Ovary (tissue), 9 donors: ENCODE measurements around the gene EEF1G. TPM values are rescaled to one million over a fixed set of nuclear protein-coding genes. Genes with fewer than 3 reads are reported as not detected.
"Not testable (repeated sequence)": the region's sequence is repeated elsewhere in the genome, so short reads cannot be mapped to it uniquely, and the experiment has no call there.

Experiments
- DNase-seq, 5 donors: peaks; one replicate each; pipeline ENCODE4 v3.0.0-alpha.2; 2019 to 2020
- H3K27ac ChIP-seq, 2 donors: fragments of 200-600 bp; one replicate each; pipeline versions ENCODE4 v1.5.1 to v1.8.0; 2019 to 2022
- H3K27me3 ChIP-seq: fragments of 200-600 bp; one replicate; pipeline ENCODE4 v1.8.0; 2022
- H3K36me3 ChIP-seq: fragments of 200-600 bp; sonication (generic); one replicate; pipeline ENCODE4 v1.5.1; 2019
- H3K4me1 ChIP-seq: one replicate; pipeline ENCODE4 v1.8.1; 2013; ENCODE audit warnings: mild to moderate bottlenecking, moderate library complexity; ENCODE audit not compliant: insufficient read depth
- H3K4me3 ChIP-seq: fragments of 200-600 bp; sonication (generic); one replicate; pipeline ENCODE4 v1.5.1; 2017
- H3K9me3 ChIP-seq, 2 donors: fragments of 200-600 bp in 1 of 2; sonication (generic) in 1 of 2; one replicate each; pipeline versions ENCODE4 v1.5.1 to v1.8.1; 2013 to 2019; ENCODE audit warnings: mild to moderate bottlenecking in 1 of 2, moderate library complexity in 1 of 2
- EP300 ChIP-seq: sonication (generic); formaldehyde crosslinking; IDR thresholded peaks from one replicate; pipeline ENCODE4 v1.6.1; 2017; ENCODE audit warnings: antibody characterized with exemption
- POLR2A ChIP-seq: fragments of 450-650 bp; IDR thresholded peaks from one replicate; pipeline ENCODE4 v1.6.1; 2017; ENCODE audit warnings: antibody characterized with exemption, mild to moderate bottlenecking, moderate library complexity
- WGBS, 3 donors: extraction: QIAGEN DNeasy Blood & Tissue Kit in 1 of 3; methylation state at CpG; one replicate each; pipeline versions ENCODE4 v1.1.5 to v1.1.7; 2013 to 2017; 5-methylcytosine and 5-hydroxymethylcytosine counted together
- intact Hi-C, 4 donors: fragments of 100-400 bp; cut with DNase I; formaldehyde crosslinking; loops; one replicate each; pipeline versions ENCODE4 v1.11.0 to v1.15.1; 2022 to 2023
- polyA plus RNA-seq, 2 donors: library from polyadenylated mRNA; stranded (reverse); fragments of 200-250 nt in 1 of 2; fragments of 350-450 nt in 1 of 2; fragmentation: Illumina TruSeq in 1 of 2; extraction: RNeasy Lipid Tissue Mini Kit (QIAGEN cat#74804) in 1 of 2; gene quantifications; one replicate each; pipeline ENCODE4 v1.2.3, GENCODE V29; 2013 to 2014
- total RNA-seq, 7 donors: library from RNA; depleted of rRNA in 2 of 7; stranded (reverse); fragments of >200 nt in 2 of 7; fragmentation: NEBNext Ultra II Directional in 3 of 7; extraction: Animal tissue kit (Norgen Biotek cat#: 25700) in 3 of 7; gene quantifications; one replicate each; pipeline versions ENCODE4 v1.1.0 to v1.2.4, GENCODE V29; 2016 to 2023
- TF ChIP-seq, protein P1 (sequence below), 3 donors: fragments of 450-650 bp in 2 of 3; fragments of 200-600 bp in 1 of 3; IDR thresholded peaks; one replicate each; pipeline versions ENCODE4 v1.5.1 to v1.8.0; 2016 to 2022; ENCODE audit warnings: antibody characterized with exemption in 3 of 3, mild to moderate bottlenecking in 1 of 3
- donor health status: DM: no; HTN: no; CAD: no; lungs with moderate emphysema.
- donor health status: DM: no; HTN: no; CAD: no.
- donor health status: Bipolar disorder and iron deficiency.
- donor health status: DM: yes; HTN: yes; CAD: no.
- donor health status: DM: no; HTN: no; CAD: no.
- donor health status: DM: yes; HTN: yes; CAD: no.

Gene EEF1G
- total and polyA plus RNA-seq, 9 donors: 2,147 to 3,023 (median 2,476) TPM

DNA sequence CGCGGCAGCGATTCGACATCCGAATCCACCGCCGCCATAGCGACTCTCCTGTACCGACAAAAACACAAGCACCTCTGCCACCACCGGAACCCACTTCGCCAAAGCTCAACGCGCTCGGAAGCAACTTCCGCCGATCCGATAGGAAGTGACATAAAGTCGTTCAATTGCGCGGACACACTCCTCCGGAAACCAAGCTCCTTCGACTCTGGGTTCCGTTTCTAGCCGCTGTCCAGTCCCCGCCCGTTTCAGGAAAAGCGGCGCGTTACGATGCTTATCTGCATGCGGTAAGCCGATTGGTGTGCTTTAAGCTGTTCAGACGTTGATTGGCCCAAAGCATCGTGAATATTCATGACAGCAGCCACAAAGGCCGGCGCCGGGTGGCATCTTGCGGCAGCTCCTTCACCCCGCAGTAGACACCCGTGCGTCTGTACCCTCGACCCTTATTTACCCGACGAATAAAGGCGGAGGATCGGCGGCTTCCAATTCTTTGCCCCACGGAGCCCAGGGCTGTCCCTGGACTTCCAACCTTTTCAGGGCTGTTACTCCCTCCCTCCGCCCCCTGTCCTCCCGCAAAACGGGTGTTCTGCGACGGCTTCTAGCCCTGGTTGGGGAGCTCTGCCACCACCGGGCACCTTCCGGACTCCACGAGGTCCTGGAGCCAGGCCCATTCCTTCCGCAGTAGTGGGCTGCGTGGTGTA, 17.9 kb upstream of the EEF1G start, which contains the start of gene TUT1:
TSS of gene TUT1 (minus strand) at position 76 of the 698 bp plus-strand sequence. CDS start at position 38, 38 bp downstream.
- Histone ChIP-seq H3K27ac (peak within 1 kb of the TSS; percentile 80 to 88), H3K9me3 (no peaks in the 10 kb centered on the region), H3K36me3 (no peaks in the 10 kb centered on the region), H3K4me1 (peaks cover 3% of the 10 kb centered on the region), H3K4me3 (peak within 1 kb of the TSS; percentile 86), H3K27me3 (no peaks in the 10 kb centered on the region)
- peak; percentile 93 to 97 (median 95) for DNase-seq
- TF ChIP-seq POLR2A: peak; percentile 91
- peak; percentile 5 for TF ChIP-seq EP300
- TF ChIP-seq, protein P1, sequence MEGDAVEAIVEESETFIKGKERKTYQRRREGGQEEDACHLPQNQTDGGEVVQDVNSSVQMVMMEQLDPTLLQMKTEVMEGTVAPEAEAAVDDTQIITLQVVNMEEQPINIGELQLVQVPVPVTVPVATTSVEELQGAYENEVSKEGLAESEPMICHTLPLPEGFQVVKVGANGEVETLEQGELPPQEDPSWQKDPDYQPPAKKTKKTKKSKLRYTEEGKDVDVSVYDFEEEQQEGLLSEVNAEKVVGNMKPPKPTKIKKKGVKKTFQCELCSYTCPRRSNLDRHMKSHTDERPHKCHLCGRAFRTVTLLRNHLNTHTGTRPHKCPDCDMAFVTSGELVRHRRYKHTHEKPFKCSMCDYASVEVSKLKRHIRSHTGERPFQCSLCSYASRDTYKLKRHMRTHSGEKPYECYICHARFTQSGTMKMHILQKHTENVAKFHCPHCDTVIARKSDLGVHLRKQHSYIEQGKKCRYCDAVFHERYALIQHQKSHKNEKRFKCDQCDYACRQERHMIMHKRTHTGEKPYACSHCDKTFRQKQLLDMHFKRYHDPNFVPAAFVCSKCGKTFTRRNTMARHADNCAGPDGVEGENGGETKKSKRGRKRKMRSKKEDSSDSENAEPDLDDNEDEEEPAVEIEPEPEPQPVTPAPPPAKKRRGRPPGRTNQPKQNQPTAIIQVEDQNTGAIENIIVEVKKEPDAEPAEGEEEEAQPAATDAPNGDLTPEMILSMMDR (IDR thresholded peaks at IDR 0.05): no peak
- intact Hi-C loops: loop anchor here in 1 of 4 donors (10.0 kb wide), 1 partner anchor 103 kb away; no protein-coding TSS in a partner anchor
- WGBS, 3 donors: 0% methylated on average over 58 of the region's 58 CpGs

- Histone ChIP-seq H3K4me1 (peaks cover 3% of the 10 kb centered on the region), H3K27me3 (no peaks in the 10 kb centered on the region), H3K27ac (no peak overlapping the region), H3K9me3 (no peaks in the 10 kb centered on the region), H3K36me3 (no peaks in the 10 kb centered on the region), H3K4me3 (no peak overlapping the region)
- no peak for TF ChIP-seq POLR2A
- TF ChIP-seq, protein P1 (IDR thresholded peaks at IDR 0.05): no peak
- no peak for TF ChIP-seq EP300
- DNase-seq: peak in 2 of 5 donors; percentile 14 to 29
- intact Hi-C loops: no loop called here
- 62 to 65% (median 63%) methylated on average over 18 of the region's 18 CpGs for WGBS, 3 donors
These were observed 15.4 kb upstream of the EEF1G start for GRCh38 chr11:62588966-62589637.

DNA sequence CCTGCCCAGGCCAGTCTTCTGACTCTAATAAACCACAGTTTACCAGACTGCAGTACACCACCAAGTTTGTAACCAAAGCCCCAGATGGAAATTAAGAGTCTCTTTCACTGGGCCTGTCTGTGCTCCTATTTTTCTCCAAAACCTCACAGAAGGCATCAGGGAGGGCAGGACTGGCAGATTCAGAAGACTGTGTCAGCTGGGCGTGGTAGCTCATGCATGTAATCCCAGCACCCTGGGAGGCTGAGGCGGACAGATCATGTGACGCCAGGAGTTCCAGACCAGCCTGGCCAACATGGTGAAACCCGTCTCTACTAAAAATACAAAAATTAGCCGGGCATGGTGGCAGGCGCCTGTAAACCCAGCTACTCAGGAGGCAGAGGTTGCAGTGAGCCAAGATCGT, 11.7 kb upstream of the EEF1G start:
- DNase-seq: peak in 2 of 5 donors; percentile 6 to 8
- intact Hi-C loops, H3K4me3 ChIP-seq, H3K27me3 ChIP-seq, H3K9me3 ChIP-seq, H3K4me1 ChIP-seq, H3K27ac ChIP-seq, H3K36me3 ChIP-seq: not testable (repeated sequence)
- 93 to 97% (median 96%) methylated on average over 7 of the region's 7 CpGs for WGBS, 3 donors

- DNase-seq, H3K4me3 ChIP-seq, intact Hi-C loops, H3K27ac ChIP-seq, H3K9me3 ChIP-seq, H3K27me3 ChIP-seq, H3K4me1 ChIP-seq, H3K36me3 ChIP-seq: not testable (repeated sequence)
- 87 to 96% (median 94%) methylated on average over 4 of the region's 4 CpGs for WGBS, 3 donors
These were observed 8.0 kb upstream of the EEF1G start for GRCh38 chr11:62581735-62582134.

GRCh38 chr11:62580959-62581715, 7.4 kb upstream of the EEF1G start:
- TF ChIP-seq POLR2A (no peak), EP300 (no peak)
- TF ChIP-seq, protein P1 (IDR thresholded peaks at IDR 0.05): no peak
- Histone ChIP-seq H3K9me3 (no peaks in the 10 kb centered on the region), H3K27me3 (no peaks in the 10 kb centered on the region), H3K4me3 (no peak overlapping the region), H3K27ac (no peak overlapping the region), H3K4me1 (no peaks in the 10 kb centered on the region), H3K36me3 (no peaks in the 10 kb centered on the region)
- peak in 1 of 5 donors; percentile 22 for DNase-seq
- intact Hi-C loops: no loop called here
- 74 to 78% (median 77%) methylated on average over 18 of the region's 18 CpGs for WGBS, 3 donors
